H1 (cell line): ENCODE data around the gene PLCB3. TPM values are rescaled to one million over a fixed set of nuclear protein-coding genes. Genes with fewer than 3 reads are reported as not detected.

Experiments
- CTCF ChIA-PET: fragments of 300-600 bp; sonication (Branson Sonifier 250); formaldehyde crosslinking; loops from one replicate; lab custom pipeline; 2021; ENCODE audit not compliant: partially characterized antibody; lab: Charles Lee
- POLR2A ChIA-PET: fragments of 300-600 bp; sonication (Branson Sonifier 250); formaldehyde crosslinking; loops from one replicate; lab custom pipeline; 2021; ENCODE audit warnings: inconsistent platforms; ENCODE audit not compliant: partially characterized antibody; lab: Charles Lee
- DNase-seq, 2 experiments: peaks; one replicate each; pipeline versions ENCODE4 v3.0.0 to v3.0.0-alpha.2; 2010 to 2022; ENCODE audit warnings: low spot score in 2 of 2, low read depth in 1 of 2, mixed read lengths in 1 of 2
- FAIRE-seq: peaks from 2 replicates; lab custom pipeline; 2011; peaks lifted over from hg19 to GRCh38; lab: Jason Lieb, UNC
- H2AFZ ChIP-seq: 2 replicates; pipeline ENCODE4 v1.8.1; 2012; ENCODE audit warnings: low read length, inconsistent platforms
- H2AK5ac ChIP-seq: 2 replicates; pipeline ENCODE4 v1.6.1; 2013; ENCODE audit warnings: low read depth, low read length
- H2BK120ac ChIP-seq: replicated peaks from 2 replicates; pipeline ENCODE3; 2013; ENCODE audit warnings: low read depth, low read length, inconsistent platforms
- H2BK12ac ChIP-seq: 2 replicates; pipeline ENCODE4 v1.6.1; 2013; ENCODE audit warnings: low read depth, low read length
- H2BK15ac ChIP-seq: 2 replicates; pipeline ENCODE4 v1.6.1; 2013; ENCODE audit warnings: low read length
- H2BK20ac ChIP-seq: 2 replicates; pipeline ENCODE4 v1.6.1; 2013; ENCODE audit warnings: low read length
- H2BK5ac ChIP-seq: 2 replicates; pipeline ENCODE4 v1.6.1; 2013; ENCODE audit warnings: low read depth, low read length
- H3K14ac ChIP-seq: 2 replicates; pipeline ENCODE4 v1.6.1; 2013; ENCODE audit warnings: inconsistent platforms; ENCODE audit not compliant: insufficient read length
- H3K18ac ChIP-seq: 2 replicates; pipeline ENCODE4 v1.6.1; 2013; ENCODE audit warnings: low read length; ENCODE audit errors: extremely low read depth
- H3K23ac ChIP-seq: 2 replicates; pipeline ENCODE4 v1.6.1; 2013; ENCODE audit warnings: inconsistent platforms; ENCODE audit not compliant: insufficient read length
- H3K23me2 ChIP-seq: 2 replicates; pipeline ENCODE4 v1.6.1; 2013; ENCODE audit warnings: low read depth, low read length
- H3K27ac ChIP-seq: 2 replicates; pipeline ENCODE4 v1.6.1; 2011; ENCODE audit warnings: low read depth, low read length, inconsistent platforms
- H3K27me3 ChIP-seq, 4 experiments: replicated peaks in 1 of 4; 1 replicate in 1 of 4; 2 replicates in 3 of 4; pipeline versions ENCODE4 v1.6.1 to v1.8.1; 2011 to 2013; ENCODE audit warnings: low read length in 3 of 4, mild to moderate bottlenecking in 3 of 4, inconsistent platforms in 2 of 4, mixed read lengths in 2 of 4, moderate library complexity in 1 of 4; ENCODE audit not compliant: control insufficient read depth in 3 of 4, insufficient read depth in 3 of 4; ENCODE audit errors: extremely low read depth in 1 of 4
- H3K36me3 ChIP-seq, 4 experiments: 2 replicates each; pipeline versions ENCODE4 v1.6.1 to v1.8.1; 2011 to 2013; ENCODE audit warnings: mild to moderate bottlenecking in 4 of 4, low read length in 3 of 4, moderate library complexity in 2 of 4, control low read depth in 1 of 4, inconsistent platforms in 1 of 4; ENCODE audit not compliant: insufficient read depth in 4 of 4, control insufficient read depth in 2 of 4
- H3K4ac ChIP-seq: replicated peaks from 2 replicates; pipeline ENCODE3; 2013; ENCODE audit warnings: low read length, low read depth, mixed read lengths, inconsistent platforms; ENCODE audit not compliant: insufficient read length
- H3K4me1 ChIP-seq, 4 experiments: replicated peaks in 1 of 4; 1 replicate in 1 of 4; 2 replicates in 3 of 4; pipeline versions ENCODE4 v1.6.1 to v1.8.1; 2011 to 2013; ENCODE audit warnings: low read length in 3 of 4, inconsistent platforms in 2 of 4, mixed read lengths in 1 of 4; ENCODE audit not compliant: insufficient read depth in 4 of 4, control insufficient read depth in 3 of 4
- H3K4me2 ChIP-seq, 2 experiments: 2 replicates each; pipeline versions ENCODE4 v1.6.1 to v1.8.1; 2011 to 2013; ENCODE audit warnings: low read depth in 2 of 2, low read length in 2 of 2, control low read depth in 1 of 2, inconsistent platforms in 1 of 2, mild to moderate bottlenecking in 1 of 2; ENCODE audit not compliant: insufficient read depth in 1 of 2
- H3K4me3 ChIP-seq, 4 experiments: fragments of 200-600, 300-600 bp in 1 of 4; sonication (generic), shearing (Covaris generic), sonication (Bioruptor Twin) in 1 of 4; 2 replicates each; pipeline versions ENCODE4 v1.5.1 to v1.8.1; 2011 to 2016; ENCODE audit warnings: low read length in 4 of 4, low read depth in 3 of 4, control low read depth in 2 of 4, inconsistent platforms in 2 of 4, mild to moderate bottlenecking in 2 of 4, mixed read lengths in 1 of 4, moderate library complexity in 1 of 4; ENCODE audit not compliant: insufficient read depth in 2 of 4; ENCODE audit errors: extremely low read depth in 1 of 4
- H3K56ac ChIP-seq: replicated peaks from 2 replicates; pipeline ENCODE3; 2013; ENCODE audit warnings: low read depth, mild to moderate bottlenecking, mixed read lengths, low read length, inconsistent platforms; ENCODE audit not compliant: insufficient read length
- H3K79me1 ChIP-seq: 2 replicates; pipeline ENCODE4 v1.6.1; 2013; ENCODE audit warnings: low read depth, low read length, control low read depth
- H3K79me2 ChIP-seq, 2 experiments: 2 replicates each; pipeline versions ENCODE4 v1.6.1 to v1.8.1; 2012 to 2013; ENCODE audit warnings: low read length in 2 of 2, mild to moderate bottlenecking in 2 of 2, inconsistent platforms in 1 of 2; ENCODE audit not compliant: insufficient read depth in 2 of 2, control insufficient read depth in 1 of 2
- H3K9ac ChIP-seq, 4 experiments: replicated peaks in 1 of 4; 1 replicate in 1 of 4; 2 replicates in 3 of 4; pipeline versions ENCODE4 v1.6.1 to v1.8.1; 2011 to 2013; ENCODE audit warnings: low read depth in 3 of 4, low read length in 3 of 4, control low read depth in 2 of 4, mild to moderate bottlenecking in 2 of 4, moderate library complexity in 2 of 4, inconsistent platforms in 1 of 4; ENCODE audit errors: extremely low read depth in 1 of 4
- H3K9me3 ChIP-seq, 2 experiments: 2 replicates each; pipeline versions ENCODE4 v1.6.1 to v1.8.1; 2012 to 2013; ENCODE audit warnings: mild to moderate bottlenecking in 2 of 2, moderate library complexity in 2 of 2, control low read depth in 1 of 2, inconsistent platforms in 1 of 2, low read depth in 1 of 2, low read length in 1 of 2, mixed read lengths in 1 of 2; ENCODE audit not compliant: insufficient read depth in 2 of 2
- H4K20me1 ChIP-seq, 2 experiments: replicated peaks in 1 of 2; 2 replicates each; pipeline versions ENCODE3 to v1.8.1; 2011 to 2013; ENCODE audit warnings: inconsistent platforms in 2 of 2, low read length in 2 of 2, mild to moderate bottlenecking in 1 of 2; ENCODE audit not compliant: insufficient read depth in 2 of 2, control insufficient read depth in 1 of 2
- H4K5ac ChIP-seq: 2 replicates; pipeline ENCODE4 v1.6.1; 2013; ENCODE audit warnings: low read length, low read depth, mixed read lengths, inconsistent platforms; ENCODE audit not compliant: insufficient read length
- H4K8ac ChIP-seq: 2 replicates; pipeline ENCODE4 v1.8.0; 2013; ENCODE audit warnings: mild to moderate bottlenecking, moderate library complexity, low read length, inconsistent platforms; ENCODE audit not compliant: insufficient read depth; ENCODE audit errors: extremely low read depth
- H4K91ac ChIP-seq: replicated peaks from 2 replicates; pipeline ENCODE3; 2013; ENCODE audit warnings: low read length, mixed read lengths, inconsistent platforms; ENCODE audit not compliant: insufficient read length
- EZH2 ChIP-seq: fragments of 200-600 bp; sonication (generic); IDR thresholded peaks from 2 replicates; pipeline ENCODE4 v1.7.1; 2012; ENCODE audit warnings: low read depth, mild to moderate bottlenecking, moderate library complexity, low read length, inconsistent platforms; ENCODE audit not compliant: severe bottlenecking
- KDM4A ChIP-seq: IDR thresholded peaks from one replicate; pipeline ENCODE4 v1.7.1; 2012; ENCODE audit warnings: low read depth, mild to moderate bottlenecking, moderate library complexity, low read length, inconsistent platforms; ENCODE audit not compliant: severe bottlenecking
- SUZ12 ChIP-seq: fragments of 200-600 bp; sonication (generic); IDR thresholded peaks from 2 replicates; pipeline ENCODE4 v1.6.1; 2012; ENCODE audit warnings: mild to moderate bottlenecking, inconsistent platforms, low read length, moderate library complexity, mixed read lengths
- YY1 ChIP-seq: IDR thresholded peaks from 2 replicates; pipeline ENCODE4 v1.6.1; 2011; ENCODE audit warnings: low read depth, mild to moderate bottlenecking, low read length
- WGBS, 2 experiments: shearing (Covaris generic) in 1 of 2; methylation state at CpG; one replicate each; pipeline versions ENCODE4 v1.1.6 to v1.1.7; 2013 to 2015; ENCODE audit warnings: low lambda C conversion rate in 2 of 2, mixed read lengths in 2 of 2, inconsistent platforms in 1 of 2, low coverage in 1 of 2, missing lambda C conversion rate in 1 of 2; ENCODE audit not compliant: insufficient replicate concordance in 2 of 2, insufficient coverage in 1 of 2, insufficient read length in 1 of 2; ENCODE audit errors: extremely low coverage in 1 of 2, missing lambda C conversion rate in 1 of 2; 5-methylcytosine and 5-hydroxymethylcytosine counted together
- polyA plus RNA-seq, 7 experiments: library from polyadenylated mRNA; depleted of rRNA in 3 of 7; stranded (reverse) in 5 of 7; unstranded in 2 of 7; fragments of >200 nt in 5 of 7; fragments of 200-250 nt in 2 of 7; gene quantifications; 1 replicate in 5 of 7; 2 replicates in 1 of 7; 4 replicates in 1 of 7; pipeline versions ENCODE4 v1.2.1 to v1.2.3, GENCODE V29; 2011 to 2013; ENCODE audit warnings: missing spikeins in 2 of 7, mixed read lengths in 2 of 7
- total RNA-seq: library from RNA; stranded (reverse); fragmentation: NEBNext Ultra II Directional; extraction: Animal tissue kit (Norgen Biotek cat#: 25700); gene quantifications from 2 replicates; pipeline ENCODE4 v1.2.1, GENCODE V29; 2021

Gene PLCB3
- total and polyA plus RNA-seq, 2 of the 8 experiments (the other 6 are each of a cell fraction or from before 2014, with no cell fraction given) = 47.2 to 104 TPM

- no peak overlapping the region for H3K18ac ChIP-seq
- peak overlapping the region; percentile 75 for H4K8ac ChIP-seq
- ChIA-PET POLR2A (interaction anchor here (0.7 to 1.6 kb wide), 2 partner anchors 10 to 48 kb away, joined by 3 read pairs; partner anchors contain the start of gene PLCB3), CTCF (interaction anchor here (0.6 to 1.3 kb wide), 6 partner anchors 44 to 85 kb away, joined by 3 to 4 read pairs (median 4); no protein-coding TSS in a partner anchor)
- H3K14ac ChIP-seq = no peak overlapping the region
- H4K91ac ChIP-seq = no peak overlapping the region
- no peak overlapping the region for H4K5ac ChIP-seq
- 17% methylated on average over 17 of the region's 60 CpGs; no CpG with 5 or more reads in 1 of the 2 experiments for WGBS, 2 experiments
- H3K4me2 ChIP-seq = peak overlapping the region; percentile 59 to 66
- H3K79me2 ChIP-seq = no peaks in the 10 kb centered on the region
- H3K9me3 ChIP-seq = no peaks in the 10 kb centered on the region; a peak in 1 of 4 replicates
- no peak overlapping the region for H3K56ac ChIP-seq
- H2BK120ac ChIP-seq = no peak overlapping the region
- H3K27ac ChIP-seq = no peak overlapping the region
- H2AK5ac ChIP-seq = no peak overlapping the region
- H3K27me3 ChIP-seq = peaks cover 57 to 83% (median 70%) of the 10 kb centered on the region in 4 experiments
- H2AFZ ChIP-seq = no peak overlapping the region
- H3K79me1 ChIP-seq = no peaks in the 10 kb centered on the region
- DNase-seq (peak in 1 of 2 experiments; percentile 69), FAIRE-seq (no peak)
- H3K23ac ChIP-seq = no peak overlapping the region
- TF ChIP-seq EZH2 = peak; percentile 98
- peak; percentile 96 for TF ChIP-seq SUZ12
- peak; percentile 29 for TF ChIP-seq KDM4A
- no peak for TF ChIP-seq YY1
- H2BK15ac ChIP-seq = no peak overlapping the region
- H2BK5ac ChIP-seq = no peak overlapping the region
- no peak overlapping the region for H3K4ac ChIP-seq
- peaks cover 0 to 16% of the 10 kb centered on the region in 2 experiments for H4K20me1 ChIP-seq
- no peaks in the 10 kb centered on the region; a peak in 1 of 8 replicates for H3K36me3 ChIP-seq
- H3K4me1 ChIP-seq = peaks cover 3 to 27% (median 18%) of the 10 kb centered on the region in 4 experiments; a peak in 6 of 7 replicates
- no peak overlapping the region for H2BK12ac ChIP-seq
- no peak overlapping the region for H3K9ac ChIP-seq
- H2BK20ac ChIP-seq = no peak overlapping the region
- H3K23me2 ChIP-seq = peaks cover 7% of the 10 kb centered on the region; the same call in 1 of the 2 replicates
- peak overlapping the region; percentile 4 to 49 (median 10); a peak in 6 of 8 replicates for H3K4me3 ChIP-seq
Measured at GRCh38 chr11:64298966-64299846, 47.9 kb downstream of the PLCB3 start.
